ENCODE data around the gene OVCH2.

The OVCH2 gene

DNA sequence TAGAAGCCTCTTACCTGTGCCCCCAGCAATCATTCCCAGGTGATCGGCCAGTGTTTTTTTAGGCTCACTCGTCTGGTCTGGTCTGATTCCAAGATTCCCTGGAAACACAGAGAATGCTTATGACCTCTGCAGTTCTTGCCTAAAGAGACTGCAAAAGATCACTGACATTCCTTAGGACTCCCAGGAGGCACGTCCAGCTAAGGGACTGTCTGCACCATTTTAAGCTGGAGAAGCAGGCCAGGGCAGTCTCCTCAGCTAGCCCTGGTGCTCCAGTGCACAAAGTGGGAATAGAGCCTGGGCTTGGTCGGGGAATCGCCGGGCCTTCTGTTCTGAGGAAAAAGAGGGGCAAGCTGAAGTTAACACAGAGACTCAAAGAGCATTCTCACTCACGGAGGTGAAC, 37.8 kb downstream of the OVCH2 start:
- Histone ChIP-seq H3K27me3 (ENCODE audit: control insufficient read depth in 1 of 2, insufficient read depth in 1 of 2, low read length in 2 of 2) (no peaks in the 10 kb centered on the region), H3K23ac (ENCODE audit: low read length in 2 of 2) (no peak overlapping the region), H3K36me3 (ENCODE audit: control insufficient read depth in 1 of 2, insufficient read depth in 2 of 2, low read depth in 1 of 2, low read length in 2 of 2) (peaks cover 3 to 43% of the 10 kb centered on the region in 2 experiments), H2AK5ac (ENCODE audit: low read length, severe bottlenecking) (no peak overlapping the region), H3K9ac (ENCODE audit: low read length) (no peak overlapping the region), H3K4me2 (ENCODE audit: low read length, poor library complexity, severe bottlenecking) (no peak overlapping the region), H3K4me1 (ENCODE audit: control insufficient read depth, insufficient read depth, low read depth, low read length) (peaks cover 13% of the 10 kb centered on the region), H2BK15ac (ENCODE audit: low read depth, poor library complexity, severe bottlenecking) (no peak overlapping the region), H2BK12ac (ENCODE audit: low read length in 2 of 2) (no peak overlapping the region), H3K4ac (ENCODE audit: low read depth in 1 of 2, low read length in 2 of 2) (no peak overlapping the region), H2AFZ (ENCODE audit: low read depth, low read length) (no peak overlapping the region), H3K4me3 (ENCODE audit: insufficient read depth in 1 of 2, low read depth in 1 of 2, low read length in 2 of 2) (no peak overlapping the region), H3K27ac (ENCODE audit: low read length, poor library complexity, severe bottlenecking) (no peak overlapping the region), H3K9me3 (ENCODE audit: control insufficient read depth, low read length) (no peaks in the 10 kb centered on the region), H4K91ac (ENCODE audit: low read length) (no peak overlapping the region), H2BK120ac (ENCODE audit: low read depth, low read length) (no peak overlapping the region), H4K8ac (ENCODE audit: low read length) (no peak overlapping the region), H3K79me1 (replicated peaks; ENCODE audit: low read length, poor library complexity, severe bottlenecking) (no peaks in the 10 kb centered on the region), H3K18ac (ENCODE audit: low read depth in 1 of 2, low read length in 2 of 2) (no peak overlapping the region), H2BK5ac (ENCODE audit: low read depth, low read length, poor library complexity, severe bottlenecking) (no peak overlapping the region), H3K14ac (ENCODE audit: low read length in 2 of 2) (no peak overlapping the region)
- 92% methylated on average over 7 of the region's 7 CpGs for WGBS
- no peak for DNase-seq

DNA sequence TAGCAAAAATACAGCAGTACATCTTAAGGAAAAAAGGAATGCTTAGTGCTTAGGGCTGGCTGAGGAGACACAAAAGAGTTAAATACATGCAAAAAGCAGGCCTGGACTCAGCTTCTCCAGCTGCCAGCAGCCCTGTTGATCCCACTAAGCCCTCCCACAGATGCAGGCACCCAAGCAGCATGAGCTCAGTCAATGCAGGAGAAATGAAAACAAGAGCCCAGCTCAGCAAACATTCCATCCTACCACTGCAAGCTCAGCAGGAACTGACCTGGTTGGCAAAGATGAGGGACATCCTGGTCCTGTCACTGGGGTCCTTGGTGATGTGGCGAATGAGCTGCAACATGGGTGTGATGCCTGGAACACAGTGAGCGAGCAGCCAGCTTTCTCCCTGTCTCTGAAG, 38.8 kb downstream of the OVCH2 start:
- Histone ChIP-seq H3K9me3 (ENCODE audit: control insufficient read depth, low read length) (no peaks in the 10 kb centered on the region), H2AFZ (ENCODE audit: low read depth, low read length) (no peak overlapping the region), H3K36me3 (ENCODE audit: control insufficient read depth in 1 of 2, insufficient read depth in 2 of 2, low read depth in 1 of 2, low read length in 2 of 2) (peaks cover 3 to 43% of the 10 kb centered on the region in 2 experiments), H3K4me3 (ENCODE audit: insufficient read depth in 1 of 2, low read depth in 1 of 2, low read length in 2 of 2) (no peak overlapping the region), H3K4me2 (ENCODE audit: low read length, poor library complexity, severe bottlenecking) (no peak overlapping the region), H4K8ac (ENCODE audit: low read length) (no peak overlapping the region), H3K4ac (ENCODE audit: low read depth in 1 of 2, low read length in 2 of 2) (no peak overlapping the region), H3K27me3 (ENCODE audit: control insufficient read depth in 1 of 2, insufficient read depth in 1 of 2, low read length in 2 of 2) (no peaks in the 10 kb centered on the region), H3K4me1 (ENCODE audit: control insufficient read depth, insufficient read depth, low read depth, low read length) (peaks cover 5% of the 10 kb centered on the region), H3K14ac (ENCODE audit: low read length in 2 of 2) (no peak overlapping the region), H3K79me1 (replicated peaks; ENCODE audit: low read length, poor library complexity, severe bottlenecking) (no peaks in the 10 kb centered on the region), H3K27ac (ENCODE audit: low read length, poor library complexity, severe bottlenecking) (no peak overlapping the region), H2BK120ac (ENCODE audit: low read depth, low read length) (no peak overlapping the region), H2BK12ac (ENCODE audit: low read length in 2 of 2) (no peak overlapping the region), H2AK5ac (ENCODE audit: low read length, severe bottlenecking) (no peak overlapping the region), H3K23ac (ENCODE audit: low read length in 2 of 2) (no peak overlapping the region), H3K9ac (ENCODE audit: low read length) (no peak overlapping the region), H2BK15ac (ENCODE audit: low read depth, poor library complexity, severe bottlenecking) (no peak overlapping the region), H4K91ac (ENCODE audit: low read length) (no peak overlapping the region), H3K18ac (ENCODE audit: low read depth in 1 of 2, low read length in 2 of 2) (no peak overlapping the region), H2BK5ac (ENCODE audit: low read depth, low read length, poor library complexity, severe bottlenecking) (no peak overlapping the region)
- WGBS: 92% methylated on average over 2 of the region's 2 CpGs
- no peak for DNase-seq

DNA sequence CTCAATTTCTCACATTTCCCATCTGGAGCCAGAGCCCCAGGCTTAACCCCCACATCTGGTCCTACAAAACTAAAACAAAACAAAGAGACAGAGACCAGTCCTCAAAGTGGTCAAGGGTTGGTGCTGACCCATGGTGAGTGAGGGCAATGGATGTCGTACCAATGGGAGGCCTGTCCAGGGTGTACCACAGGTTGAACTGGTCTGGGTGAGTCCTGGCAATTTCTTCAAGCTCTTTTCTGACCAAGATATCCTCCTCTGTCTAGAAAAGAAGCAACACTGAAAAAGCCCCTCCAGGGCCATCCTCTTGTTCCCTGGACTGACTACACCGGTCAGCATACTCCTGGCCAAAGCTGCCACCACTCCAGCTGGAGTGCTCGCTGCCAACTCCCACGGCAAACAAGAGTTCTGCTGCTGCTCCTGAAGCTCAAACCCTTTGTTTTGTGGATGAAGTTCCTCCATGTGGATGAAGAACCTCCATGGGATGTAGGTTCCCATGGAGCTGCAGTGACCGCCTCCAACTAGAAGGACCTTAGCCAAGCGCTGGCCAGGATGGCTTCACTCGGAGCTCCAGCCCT, 39.9 kb downstream of the OVCH2 start:
- Histone ChIP-seq H3K4ac (ENCODE audit: low read depth in 1 of 2, low read length in 2 of 2) (no peak overlapping the region), H3K27me3 (ENCODE audit: control insufficient read depth in 1 of 2, insufficient read depth in 1 of 2, low read length in 2 of 2) (no peaks in the 10 kb centered on the region), H3K18ac (ENCODE audit: low read depth in 1 of 2, low read length in 2 of 2) (no peak overlapping the region), H2AFZ (ENCODE audit: low read depth, low read length) (no peak overlapping the region), H3K27ac (ENCODE audit: low read length, poor library complexity, severe bottlenecking) (no peak overlapping the region), H3K9me3 (ENCODE audit: control insufficient read depth, low read length) (no peaks in the 10 kb centered on the region), H3K4me3 (ENCODE audit: insufficient read depth in 1 of 2, low read depth in 1 of 2, low read length in 2 of 2) (no peak overlapping the region), H2BK15ac (ENCODE audit: low read depth, poor library complexity, severe bottlenecking) (no peak overlapping the region), H3K14ac (ENCODE audit: low read length in 2 of 2) (no peak overlapping the region), H2BK5ac (ENCODE audit: low read depth, low read length, poor library complexity, severe bottlenecking) (no peak overlapping the region), H2AK5ac (ENCODE audit: low read length, severe bottlenecking) (no peak overlapping the region), H3K4me2 (ENCODE audit: low read length, poor library complexity, severe bottlenecking) (no peak overlapping the region), H4K8ac (ENCODE audit: low read length) (no peak overlapping the region), H4K91ac (ENCODE audit: low read length) (no peak overlapping the region), H3K4me1 (ENCODE audit: control insufficient read depth, insufficient read depth, low read depth, low read length) (peaks cover 2% of the 10 kb centered on the region), H2BK12ac (ENCODE audit: low read length in 2 of 2) (no peak overlapping the region), H3K36me3 (ENCODE audit: control insufficient read depth in 1 of 2, insufficient read depth in 2 of 2, low read depth in 1 of 2, low read length in 2 of 2) (peaks cover 3 to 43% of the 10 kb centered on the region in 2 experiments), H3K79me1 (replicated peaks; ENCODE audit: low read length, poor library complexity, severe bottlenecking) (no peaks in the 10 kb centered on the region), H2BK120ac (ENCODE audit: low read depth, low read length) (no peak overlapping the region), H3K23ac (ENCODE audit: low read length in 2 of 2) (no peak overlapping the region), H3K9ac (ENCODE audit: low read length) (no peak overlapping the region)
- 80% methylated on average over 5 of the region's 7 CpGs for WGBS
- DNase-seq: no peak

DNA sequence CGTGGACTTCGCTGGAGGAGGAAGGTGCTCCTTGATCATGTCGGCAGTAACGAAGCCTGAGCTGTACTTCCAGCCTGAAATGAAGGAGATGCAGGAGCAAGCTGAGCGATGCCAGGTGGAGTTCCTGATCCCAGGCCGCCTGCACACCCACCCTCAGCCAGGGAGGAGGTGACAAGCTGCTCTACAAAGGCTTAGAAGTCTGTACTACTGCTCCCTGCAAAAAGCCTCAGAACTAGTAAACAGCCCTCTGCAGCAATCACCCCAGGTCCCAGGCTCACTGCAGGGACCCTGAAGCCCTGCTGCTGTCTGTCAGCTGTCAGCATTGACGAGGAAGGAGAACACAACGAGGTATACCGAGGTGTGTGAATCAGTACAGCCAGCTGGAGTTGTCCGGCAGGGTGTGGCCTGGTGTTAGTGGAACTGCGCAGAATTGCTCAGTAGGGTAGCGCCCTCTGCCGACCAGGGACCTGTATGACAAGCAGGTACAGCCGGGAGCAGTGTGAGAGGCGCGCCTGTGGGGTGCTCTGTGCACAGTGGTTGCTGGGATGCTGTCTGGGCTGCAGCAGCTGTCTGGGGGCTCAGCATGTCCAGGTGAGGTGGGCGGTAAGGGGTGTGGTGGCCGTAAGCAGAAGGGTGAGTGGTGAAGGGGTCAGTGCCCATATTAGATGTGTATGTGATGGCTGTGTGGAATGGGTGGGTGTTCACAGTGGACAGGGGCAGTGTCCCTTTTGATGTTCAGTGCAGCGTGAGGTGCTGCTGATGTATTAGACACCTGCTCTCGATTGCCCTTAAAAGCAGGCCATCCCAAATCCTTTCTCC, 40.6 kb downstream of the OVCH2 start:
- no peak overlapping the region for H4K8ac ChIP-seq (ENCODE audit: low read length)
- no peak overlapping the region for H3K4me2 ChIP-seq (ENCODE audit: low read length, poor library complexity, severe bottlenecking)
- no peak overlapping the region for H2BK5ac ChIP-seq (ENCODE audit: low read depth, low read length, poor library complexity, severe bottlenecking)
- H3K4ac ChIP-seq (ENCODE audit: low read depth in 1 of 2, low read length in 2 of 2): no peak overlapping the region
- H2BK120ac ChIP-seq (ENCODE audit: low read depth, low read length): no peak overlapping the region
- H4K91ac ChIP-seq (ENCODE audit: low read length): no peak overlapping the region
- H3K79me1 ChIP-seq (replicated peaks; ENCODE audit: low read length, poor library complexity, severe bottlenecking): no peaks in the 10 kb centered on the region
- no peak overlapping the region for H2AK5ac ChIP-seq (ENCODE audit: low read length, severe bottlenecking)
- no peak overlapping the region for H2BK12ac ChIP-seq (ENCODE audit: low read length in 2 of 2)
- WGBS: 62% methylated on average over 19 of the region's 20 CpGs
- H3K27ac ChIP-seq (ENCODE audit: low read length, poor library complexity, severe bottlenecking): no peak overlapping the region
- no peak overlapping the region for H2AFZ ChIP-seq (ENCODE audit: low read depth, low read length)
- H3K18ac ChIP-seq (ENCODE audit: low read depth in 1 of 2, low read length in 2 of 2): no peak overlapping the region
- H3K36me3 ChIP-seq (ENCODE audit: control insufficient read depth in 1 of 2, insufficient read depth in 2 of 2, low read depth in 1 of 2, low read length in 2 of 2): peaks cover 3 to 40% of the 10 kb centered on the region in 2 experiments
- H3K9me3 ChIP-seq (ENCODE audit: control insufficient read depth, low read length): no peaks in the 10 kb centered on the region
- H3K9ac ChIP-seq (ENCODE audit: low read length): no peak overlapping the region
- H3K27me3 ChIP-seq (ENCODE audit: control insufficient read depth in 1 of 2, insufficient read depth in 1 of 2, low read length in 2 of 2): no peaks in the 10 kb centered on the region
- H3K4me3 ChIP-seq (ENCODE audit: insufficient read depth in 1 of 2, low read depth in 1 of 2, low read length in 2 of 2): no peak overlapping the region
- H3K23ac ChIP-seq (ENCODE audit: low read length in 2 of 2): no peak overlapping the region
- peaks cover 2% of the 10 kb centered on the region for H3K4me1 ChIP-seq (ENCODE audit: control insufficient read depth, insufficient read depth, low read depth, low read length)
- H2BK15ac ChIP-seq (ENCODE audit: low read depth, poor library complexity, severe bottlenecking): no peak overlapping the region
- peak; percentile 58 for DNase-seq
- no peak overlapping the region for H3K14ac ChIP-seq (ENCODE audit: low read length in 2 of 2)
